DMS53 treated with DMSO at 0.1 percent for 48 hours (cell line): Measurements from ENCODE around the gene C1orf105.

Experiments used
- DNase-seq: peaks from one replicate; lab custom pipeline; 2025; ENCODE audit not compliant: unreplicated experiment; lab: John Stamatoyannopoulos, UW

Gene C1orf105

GRCh38 chr1:172395576-172395975 lies 24.9 kb upstream of the C1orf105 start:
- DNase-seq = no peak

GRCh38 chr1:172397221-172397620 lies 23.3 kb upstream of the C1orf105 start:
- DNase-seq = no peak

- no peak for DNase-seq
Observed at GRCh38 chr1:172397633-172398032, 22.9 kb upstream of the C1orf105 start.

- no peak for DNase-seq
Observed at GRCh38 chr1:172398193-172398592, 22.3 kb upstream of the C1orf105 start.

GRCh38 chr1:172398970-172399755 lies 21.3 kb upstream of the C1orf105 start:
- peak; percentile 78 for DNase-seq

- no peak for DNase-seq
Observed at GRCh38 chr1:172399756-172400721, 20.4 kb upstream of the C1orf105 start.

- no peak for DNase-seq
Observed at GRCh38 chr1:172400722-172401105, 19.8 kb upstream of the C1orf105 start.

- DNase-seq = no peak
Observed at GRCh38 chr1:172401477-172401876, 19.0 kb upstream of the C1orf105 start.

GRCh38 chr1:172401892-172402291 lies 18.6 kb upstream of the C1orf105 start:
- no peak for DNase-seq

- DNase-seq = no peak
Observed at GRCh38 chr1:172402878-172403569, 17.5 kb upstream of the C1orf105 start.

GRCh38 chr1:172404121-172404520 lies 16.4 kb upstream of the C1orf105 start:
- no peak for DNase-seq

GRCh38 chr1:172405912-172406311 lies 14.6 kb upstream of the C1orf105 start:
- no peak for DNase-seq

- no peak for DNase-seq
Observed at GRCh38 chr1:172406968-172407367, 13.5 kb upstream of the C1orf105 start.

GRCh38 chr1:172408958-172409357 lies 11.5 kb upstream of the C1orf105 start:
- no peak for DNase-seq

- DNase-seq = no peak
Observed at GRCh38 chr1:172410027-172410426, 10.5 kb upstream of the C1orf105 start.

- no peak for DNase-seq
Observed at GRCh38 chr1:172411791-172412338, 8.6 kb upstream of the C1orf105 start.

GRCh38 chr1:172414331-172414730 lies 6.2 kb upstream of the C1orf105 start:
- no peak for DNase-seq

- no peak for DNase-seq
Observed at GRCh38 chr1:172416496-172417035, 3.9 kb upstream of the C1orf105 start.

- DNase-seq = no peak
Observed at GRCh38 chr1:172417557-172417956, 2.9 kb upstream of the C1orf105 start.

- no peak for DNase-seq
Observed at GRCh38 chr1:172421974-172422604, 1.6 kb downstream of the C1orf105 start.
